ENCODE measurements around the gene ARHGAP44. TPM values are rescaled to one million over a fixed set of nuclear protein-coding genes. Genes with fewer than 3 reads are reported as not detected.

ARHGAP44 gene
- total and polyA plus RNA-seq, 2 of the 13 experiments (the other 11 are each of a cell fraction or from before 2014, with no cell fraction given), result 0.79 to 3.1 TPM

- TF ChIP-seq, protein P1, sequence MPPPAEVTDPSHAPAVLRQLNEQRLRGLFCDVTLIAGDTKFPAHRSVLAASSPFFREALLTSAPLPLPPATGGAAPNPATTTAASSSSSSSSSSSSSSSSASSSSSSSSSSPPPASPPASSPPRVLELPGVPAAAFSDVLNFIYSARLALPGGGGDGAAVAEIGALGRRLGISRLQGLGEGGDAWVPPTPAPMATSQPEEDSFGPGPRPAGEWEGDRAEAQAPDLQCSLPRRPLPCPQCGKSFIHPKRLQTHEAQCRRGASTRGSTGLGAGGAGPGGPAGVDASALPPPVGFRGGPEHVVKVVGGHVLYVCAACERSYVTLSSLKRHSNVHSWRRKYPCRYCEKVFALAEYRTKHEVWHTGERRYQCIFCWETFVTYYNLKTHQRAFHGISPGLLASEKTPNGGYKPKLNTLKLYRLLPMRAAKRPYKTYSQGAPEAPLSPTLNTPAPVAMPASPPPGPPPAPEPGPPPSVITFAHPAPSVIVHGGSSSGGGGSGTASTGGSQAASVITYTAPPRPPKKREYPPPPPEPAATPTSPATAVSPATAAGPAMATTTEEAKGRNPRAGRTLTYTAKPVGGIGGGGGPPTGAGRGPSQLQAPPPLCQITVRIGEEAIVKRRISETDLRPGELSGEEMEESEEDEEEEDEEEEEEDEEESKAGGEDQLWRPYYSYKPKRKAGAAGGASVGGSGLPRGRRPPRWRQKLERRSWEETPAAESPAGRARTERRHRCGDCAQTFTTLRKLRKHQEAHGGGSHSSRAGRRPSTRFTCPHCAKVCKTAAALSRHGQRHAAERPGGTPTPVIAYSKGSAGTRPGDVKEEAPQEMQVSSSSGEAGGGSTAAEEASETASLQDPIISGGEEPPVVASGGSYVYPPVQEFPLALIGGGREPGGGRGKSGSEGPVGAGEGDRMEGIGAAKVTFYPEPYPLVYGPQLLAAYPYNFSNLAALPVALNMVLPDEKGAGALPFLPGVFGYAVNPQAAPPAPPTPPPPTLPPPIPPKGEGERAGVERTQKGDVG (CRISPR knock-in tag; IDR thresholded peaks at IDR 0.05; ENCODE audit: borderline replicate concordance), result no peak
- TF ChIP-seq RXRB (CRISPR knock-in tag; IDR thresholded peaks at IDR 0.05; ENCODE audit: borderline replicate concordance) (no peak), GATAD2A (CRISPR knock-in tag; IDR thresholded peaks at IDR 0.05) (no peak), ZNF337 (CRISPR knock-in tag; IDR thresholded peaks at IDR 0.05; ENCODE audit: borderline replicate concordance, low read depth) (no peak), CCAR2 (optimal IDR thresholded peaks at IDR 0.05; ENCODE audit: low read depth, low read length) (no peak), ZNF562 (CRISPR knock-in tag; IDR thresholded peaks at IDR 0.05; ENCODE audit: borderline replicate concordance) (no peak), POLR2A (IDR thresholded peaks at IDR 0.05; ENCODE audit: insufficient read depth in 1 of 2, low read depth in 2 of 2, low read length in 2 of 2) (no peak), ZSCAN5A (CRISPR knock-in tag; IDR thresholded peaks at IDR 0.05; ENCODE audit: borderline replicate concordance) (no peak), ZC3H4 (CRISPR knock-in tag; IDR thresholded peaks at IDR 0.05; ENCODE audit: borderline replicate concordance) (no peak)
- TF ChIP-seq, protein P2, sequence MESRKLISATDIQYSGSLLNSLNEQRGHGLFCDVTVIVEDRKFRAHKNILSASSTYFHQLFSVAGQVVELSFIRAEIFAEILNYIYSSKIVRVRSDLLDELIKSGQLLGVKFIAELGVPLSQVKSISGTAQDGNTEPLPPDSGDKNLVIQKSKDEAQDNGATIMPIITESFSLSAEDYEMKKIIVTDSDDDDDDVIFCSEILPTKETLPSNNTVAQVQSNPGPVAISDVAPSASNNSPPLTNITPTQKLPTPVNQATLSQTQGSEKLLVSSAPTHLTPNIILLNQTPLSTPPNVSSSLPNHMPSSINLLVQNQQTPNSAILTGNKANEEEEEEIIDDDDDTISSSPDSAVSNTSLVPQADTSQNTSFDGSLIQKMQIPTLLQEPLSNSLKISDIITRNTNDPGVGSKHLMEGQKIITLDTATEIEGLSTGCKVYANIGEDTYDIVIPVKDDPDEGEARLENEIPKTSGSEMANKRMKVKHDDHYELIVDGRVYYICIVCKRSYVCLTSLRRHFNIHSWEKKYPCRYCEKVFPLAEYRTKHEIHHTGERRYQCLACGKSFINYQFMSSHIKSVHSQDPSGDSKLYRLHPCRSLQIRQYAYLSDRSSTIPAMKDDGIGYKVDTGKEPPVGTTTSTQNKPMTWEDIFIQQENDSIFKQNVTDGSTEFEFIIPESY (CRISPR knock-in tag; IDR thresholded peaks at IDR 0.05), result no peak
- TF ChIP-seq, protein P3, sequence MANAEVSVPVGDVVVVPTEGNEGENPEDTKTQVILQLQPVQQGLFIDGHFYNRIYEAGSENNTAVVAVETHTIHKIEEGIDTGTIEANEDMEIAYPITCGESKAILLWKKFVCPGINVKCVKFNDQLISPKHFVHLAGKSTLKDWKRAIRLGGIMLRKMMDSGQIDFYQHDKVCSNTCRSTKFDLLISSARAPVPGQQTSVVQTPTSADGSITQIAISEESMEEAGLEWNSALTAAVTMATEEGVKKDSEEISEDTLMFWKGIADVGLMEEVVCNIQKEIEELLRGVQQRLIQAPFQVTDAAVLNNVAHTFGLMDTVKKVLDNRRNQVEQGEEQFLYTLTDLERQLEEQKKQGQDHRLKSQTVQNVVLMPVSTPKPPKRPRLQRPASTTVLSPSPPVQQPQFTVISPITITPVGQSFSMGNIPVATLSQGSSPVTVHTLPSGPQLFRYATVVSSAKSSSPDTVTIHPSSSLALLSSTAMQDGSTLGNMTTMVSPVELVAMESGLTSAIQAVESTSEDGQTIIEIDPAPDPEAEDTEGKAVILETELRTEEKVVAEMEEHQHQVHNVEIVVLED (CRISPR knock-in tag; IDR thresholded peaks at IDR 0.05; ENCODE audit: borderline replicate concordance), result no peak
- TF ChIP-seq, protein P4, sequence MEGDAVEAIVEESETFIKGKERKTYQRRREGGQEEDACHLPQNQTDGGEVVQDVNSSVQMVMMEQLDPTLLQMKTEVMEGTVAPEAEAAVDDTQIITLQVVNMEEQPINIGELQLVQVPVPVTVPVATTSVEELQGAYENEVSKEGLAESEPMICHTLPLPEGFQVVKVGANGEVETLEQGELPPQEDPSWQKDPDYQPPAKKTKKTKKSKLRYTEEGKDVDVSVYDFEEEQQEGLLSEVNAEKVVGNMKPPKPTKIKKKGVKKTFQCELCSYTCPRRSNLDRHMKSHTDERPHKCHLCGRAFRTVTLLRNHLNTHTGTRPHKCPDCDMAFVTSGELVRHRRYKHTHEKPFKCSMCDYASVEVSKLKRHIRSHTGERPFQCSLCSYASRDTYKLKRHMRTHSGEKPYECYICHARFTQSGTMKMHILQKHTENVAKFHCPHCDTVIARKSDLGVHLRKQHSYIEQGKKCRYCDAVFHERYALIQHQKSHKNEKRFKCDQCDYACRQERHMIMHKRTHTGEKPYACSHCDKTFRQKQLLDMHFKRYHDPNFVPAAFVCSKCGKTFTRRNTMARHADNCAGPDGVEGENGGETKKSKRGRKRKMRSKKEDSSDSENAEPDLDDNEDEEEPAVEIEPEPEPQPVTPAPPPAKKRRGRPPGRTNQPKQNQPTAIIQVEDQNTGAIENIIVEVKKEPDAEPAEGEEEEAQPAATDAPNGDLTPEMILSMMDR (CRISPR knock-in tag; IDR thresholded peaks at IDR 0.05), result no peak
Observed at GRCh38 chr17:13027246-13027645, 237.9 kb downstream of the ARHGAP44 start (continued).

Measured in HepG2 (cell line).